ENCODE data around the gene CRTC1.

DNA sequence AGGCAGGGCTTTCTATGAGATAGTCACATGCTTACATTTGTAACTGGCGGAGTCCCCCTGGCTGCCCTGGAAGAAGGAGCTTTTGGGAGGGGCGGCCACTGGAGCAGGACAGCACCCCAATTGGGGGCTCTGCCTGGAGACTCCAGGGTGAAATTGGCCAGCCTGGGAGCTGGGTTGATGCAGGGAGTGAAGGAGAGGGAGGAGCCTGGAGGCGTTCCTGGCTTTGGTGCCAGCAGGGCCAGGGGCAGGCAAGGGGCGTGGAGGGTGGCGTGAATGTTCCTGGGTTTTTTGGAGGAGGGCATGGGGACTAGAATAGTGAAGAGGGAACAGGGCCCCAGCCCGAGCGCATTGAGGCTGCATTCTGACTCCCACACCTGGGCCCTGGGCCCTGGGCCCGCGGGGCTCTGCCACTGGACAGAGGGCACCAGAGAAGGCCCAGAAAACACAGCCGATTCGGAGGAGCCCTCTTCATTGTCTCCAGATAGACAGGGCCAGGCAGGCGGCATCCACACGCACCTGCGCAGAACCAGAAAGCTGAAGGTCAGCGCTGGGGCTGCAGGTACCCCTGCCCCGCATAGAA lies 78.1 kb downstream of the CRTC1 start:
- TF ChIP-seq, protein P1, sequence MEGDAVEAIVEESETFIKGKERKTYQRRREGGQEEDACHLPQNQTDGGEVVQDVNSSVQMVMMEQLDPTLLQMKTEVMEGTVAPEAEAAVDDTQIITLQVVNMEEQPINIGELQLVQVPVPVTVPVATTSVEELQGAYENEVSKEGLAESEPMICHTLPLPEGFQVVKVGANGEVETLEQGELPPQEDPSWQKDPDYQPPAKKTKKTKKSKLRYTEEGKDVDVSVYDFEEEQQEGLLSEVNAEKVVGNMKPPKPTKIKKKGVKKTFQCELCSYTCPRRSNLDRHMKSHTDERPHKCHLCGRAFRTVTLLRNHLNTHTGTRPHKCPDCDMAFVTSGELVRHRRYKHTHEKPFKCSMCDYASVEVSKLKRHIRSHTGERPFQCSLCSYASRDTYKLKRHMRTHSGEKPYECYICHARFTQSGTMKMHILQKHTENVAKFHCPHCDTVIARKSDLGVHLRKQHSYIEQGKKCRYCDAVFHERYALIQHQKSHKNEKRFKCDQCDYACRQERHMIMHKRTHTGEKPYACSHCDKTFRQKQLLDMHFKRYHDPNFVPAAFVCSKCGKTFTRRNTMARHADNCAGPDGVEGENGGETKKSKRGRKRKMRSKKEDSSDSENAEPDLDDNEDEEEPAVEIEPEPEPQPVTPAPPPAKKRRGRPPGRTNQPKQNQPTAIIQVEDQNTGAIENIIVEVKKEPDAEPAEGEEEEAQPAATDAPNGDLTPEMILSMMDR (IDR thresholded peaks at IDR 0.05 in 4 of 5, conservative IDR thresholded peaks at IDR 0.05 in 1 of 5) = no peak
- TF ChIP-seq POLR2A (IDR thresholded peaks at IDR 0.05) = no peak
